Stimulated activated CD8-positive, alpha-beta memory T cell treated with anti-CD3 and anti-CD28 coated beads, Interleukin-7, amount 100 ng/mL, for 4 hours (primary cell): ENCODE data around the gene IL18RAP.
A peak's percentile ranks its signal among the peaks of the same experiment; 100 is the strongest.

Source experiments
- DNase-seq, 2 donors: peaks; one replicate each; pipeline ENCODE4 v3.0.0-alpha.2; 2020; ENCODE audit warnings: low read depth in 2 of 2

IL18RAP gene

DNA sequence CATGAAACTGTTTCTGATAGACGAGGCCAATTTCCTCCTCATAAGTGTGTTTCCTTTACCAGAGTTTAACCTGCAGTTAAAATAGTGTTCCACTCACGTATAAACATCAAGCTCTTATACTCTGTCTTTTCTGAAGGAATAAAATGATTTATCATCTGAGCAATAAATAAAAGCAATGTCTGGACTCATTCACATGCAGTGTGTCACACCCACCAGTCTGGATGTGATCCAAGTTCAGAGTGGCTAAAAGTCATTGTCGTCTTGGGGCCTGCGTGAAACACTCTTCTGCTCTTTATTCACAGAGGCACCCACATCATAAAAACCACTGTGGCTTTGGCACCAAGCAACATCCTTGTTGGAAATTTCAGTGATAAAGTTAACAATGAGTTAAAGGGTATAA, 30.5 kb downstream of the IL18RAP start:
- DNase-seq: no peak

DNA sequence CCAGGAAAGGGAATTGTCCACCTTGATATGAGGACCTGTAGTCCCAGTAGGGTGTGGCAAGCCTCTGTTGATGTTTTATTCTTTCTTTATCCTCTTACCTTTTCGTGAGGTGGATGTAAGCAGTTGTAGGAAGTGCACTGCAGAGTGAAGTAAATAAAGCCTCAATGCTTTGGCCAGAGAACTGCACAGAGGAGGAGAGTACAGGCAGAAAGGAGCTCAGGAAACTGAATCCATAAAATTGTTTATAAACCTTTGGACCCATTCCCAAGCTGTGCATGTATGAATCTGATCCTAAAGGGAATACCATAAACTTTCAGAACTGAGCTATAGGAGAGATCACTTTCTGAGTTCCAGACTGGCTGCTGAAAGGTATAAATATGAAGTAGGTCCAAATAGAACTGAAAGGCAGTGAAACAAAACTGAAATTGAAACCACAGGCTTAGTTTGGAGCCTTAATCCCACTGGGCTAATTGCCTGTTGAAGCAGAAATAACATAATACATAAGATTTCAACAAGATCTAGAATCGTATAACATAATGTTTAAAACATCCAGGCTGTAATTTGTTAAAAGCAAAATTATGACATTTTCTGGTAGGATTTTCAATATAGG, 32.2 kb downstream of the IL18RAP start:
- DNase-seq: no peak

DNA sequence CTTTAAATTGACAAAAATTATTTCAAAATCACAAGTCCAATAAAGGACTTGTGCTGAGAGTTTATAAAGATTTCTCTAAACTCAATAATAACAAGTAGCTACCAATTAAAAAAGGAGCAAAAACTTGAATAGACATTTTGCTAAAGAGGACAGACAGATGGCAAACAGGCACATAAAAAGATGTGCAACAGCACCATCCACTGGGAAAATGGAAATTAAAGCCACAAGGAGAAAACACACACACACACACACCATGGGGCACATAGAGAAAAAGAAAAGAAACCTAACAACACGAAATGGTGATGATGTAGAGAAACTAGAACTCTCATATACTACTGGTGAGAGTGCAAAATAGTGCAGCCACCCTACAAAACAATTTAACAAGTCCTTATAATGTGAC, 37.5 kb downstream of the IL18RAP start:
- no peak for DNase-seq

DNA sequence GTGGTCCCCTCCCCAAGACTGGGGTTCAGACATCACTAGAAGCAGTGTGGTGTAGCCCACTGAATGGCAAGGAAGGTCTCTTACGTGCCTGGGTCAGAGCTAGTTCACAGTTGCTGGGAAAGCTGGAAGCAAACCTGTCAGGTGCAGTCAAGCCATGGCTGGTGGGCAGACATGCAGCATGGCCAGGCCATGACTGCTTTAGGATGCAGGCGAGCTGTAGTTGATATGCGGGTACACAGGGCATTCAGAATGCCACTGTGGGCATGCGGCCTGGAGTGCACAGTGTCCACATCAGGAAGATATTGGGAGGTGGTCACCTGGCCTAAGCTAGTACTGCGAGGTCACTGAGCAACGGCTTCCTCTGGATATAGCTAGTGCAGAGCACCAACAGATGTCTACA, 38.2 kb downstream of the IL18RAP start:
- DNase-seq: no peak

DNA sequence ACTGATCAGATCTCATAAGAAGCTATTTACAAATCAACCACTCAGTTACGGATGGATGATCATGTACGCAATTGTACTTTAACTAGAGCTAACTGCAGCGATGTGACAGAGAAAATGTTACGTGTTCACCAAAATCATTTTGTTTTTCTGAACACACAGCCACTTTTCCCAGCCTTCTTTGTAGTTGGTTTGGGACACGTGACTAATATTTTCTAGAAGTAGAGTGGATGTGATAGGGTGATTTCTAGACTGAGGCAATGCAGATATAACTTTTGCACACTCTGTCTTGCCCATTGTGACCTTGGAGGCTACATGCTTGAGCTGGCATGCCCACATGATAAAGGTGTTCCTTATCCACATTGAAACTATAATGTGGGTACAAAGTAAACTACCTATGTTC, 40.2 kb downstream of the IL18RAP start:
- no peak for DNase-seq

DNA sequence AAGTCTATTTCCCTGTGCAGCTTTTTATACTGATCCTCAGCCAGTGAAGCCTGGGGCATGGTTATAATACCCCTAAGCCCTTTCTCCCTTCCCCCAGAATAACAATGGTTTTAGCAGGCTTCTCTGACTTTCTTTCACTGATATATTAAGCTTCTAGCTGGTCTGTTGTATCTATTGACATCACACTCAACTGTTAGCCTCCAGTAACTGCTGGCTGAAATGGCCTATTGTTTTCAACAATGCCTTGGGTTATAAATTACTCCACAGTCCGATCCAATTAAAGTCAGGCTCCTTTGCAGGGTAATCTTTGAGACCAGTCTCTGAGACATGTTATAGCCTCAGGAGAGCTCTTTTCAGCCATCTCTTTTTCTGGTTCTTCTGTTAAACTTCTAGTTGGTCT, 47.2 kb downstream of the IL18RAP start:
- no peak for DNase-seq

DNA sequence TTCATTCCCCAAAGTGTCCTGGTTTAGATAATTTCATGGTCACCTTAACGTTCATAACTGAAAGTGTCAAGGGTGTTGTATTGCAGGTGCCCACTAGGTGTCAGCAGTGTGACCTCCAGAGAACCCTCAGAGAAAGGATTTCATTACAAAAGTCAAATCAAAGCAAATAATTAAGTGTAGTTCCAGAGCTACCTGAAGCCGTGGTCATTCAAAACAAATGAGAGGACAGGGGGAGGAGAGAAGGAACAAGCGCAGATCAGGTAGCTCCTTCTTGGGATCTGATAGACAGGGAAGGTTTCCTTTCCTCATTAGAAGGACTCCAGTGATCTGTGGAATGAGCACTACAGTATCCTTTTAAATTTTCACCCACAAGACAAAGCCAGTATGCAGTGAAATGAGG, 50.1 kb downstream of the IL18RAP start, which contains the start of gene SLC9A4:
Gene SLC9A4 (plus strand): TSS at position 207 of the 400 bp plus-strand sequence. CDS start 534 bp downstream, outside the sequence.
- DNase-seq: peak in 1 of 2 donors; percentile 10

DNA sequence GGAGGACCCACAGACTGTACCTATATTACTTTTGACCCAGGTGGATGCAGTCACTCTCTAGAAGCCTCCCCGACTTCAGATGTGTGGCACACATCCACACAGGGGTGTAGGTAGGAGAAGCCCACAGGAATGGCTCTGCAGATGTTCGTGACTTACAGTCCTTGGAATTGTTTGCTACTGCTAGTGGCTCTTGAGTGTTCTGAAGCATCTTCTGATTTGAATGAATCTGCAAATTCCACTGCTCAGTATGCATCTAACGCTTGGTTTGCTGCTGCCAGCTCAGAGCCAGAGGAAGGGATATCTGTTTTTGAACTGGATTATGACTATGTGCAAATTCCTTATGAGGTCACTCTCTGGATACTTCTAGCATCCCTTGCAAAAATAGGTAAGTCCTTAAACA, 50.7 kb downstream of the IL18RAP start:
- no peak for DNase-seq

DNA sequence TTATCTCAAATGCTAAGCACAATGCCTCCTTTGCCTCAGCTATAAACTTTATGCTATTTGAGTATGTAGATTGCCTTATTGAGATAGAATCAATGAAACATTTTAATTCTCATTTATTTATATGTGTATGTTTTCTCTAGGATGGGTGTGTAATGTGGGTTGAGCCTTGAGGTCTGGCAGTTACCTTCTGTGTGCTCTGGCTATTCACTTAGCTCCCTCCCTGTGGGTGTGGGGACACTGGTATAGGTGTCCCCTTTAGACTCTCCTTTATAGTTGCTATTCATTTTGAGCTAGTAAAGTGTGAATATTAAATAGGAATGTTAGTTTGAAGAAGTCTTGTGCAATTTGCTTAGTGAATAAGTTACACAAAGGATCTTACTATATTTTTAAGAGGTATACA, 51.8 kb downstream of the IL18RAP start:
- no peak for DNase-seq

DNA sequence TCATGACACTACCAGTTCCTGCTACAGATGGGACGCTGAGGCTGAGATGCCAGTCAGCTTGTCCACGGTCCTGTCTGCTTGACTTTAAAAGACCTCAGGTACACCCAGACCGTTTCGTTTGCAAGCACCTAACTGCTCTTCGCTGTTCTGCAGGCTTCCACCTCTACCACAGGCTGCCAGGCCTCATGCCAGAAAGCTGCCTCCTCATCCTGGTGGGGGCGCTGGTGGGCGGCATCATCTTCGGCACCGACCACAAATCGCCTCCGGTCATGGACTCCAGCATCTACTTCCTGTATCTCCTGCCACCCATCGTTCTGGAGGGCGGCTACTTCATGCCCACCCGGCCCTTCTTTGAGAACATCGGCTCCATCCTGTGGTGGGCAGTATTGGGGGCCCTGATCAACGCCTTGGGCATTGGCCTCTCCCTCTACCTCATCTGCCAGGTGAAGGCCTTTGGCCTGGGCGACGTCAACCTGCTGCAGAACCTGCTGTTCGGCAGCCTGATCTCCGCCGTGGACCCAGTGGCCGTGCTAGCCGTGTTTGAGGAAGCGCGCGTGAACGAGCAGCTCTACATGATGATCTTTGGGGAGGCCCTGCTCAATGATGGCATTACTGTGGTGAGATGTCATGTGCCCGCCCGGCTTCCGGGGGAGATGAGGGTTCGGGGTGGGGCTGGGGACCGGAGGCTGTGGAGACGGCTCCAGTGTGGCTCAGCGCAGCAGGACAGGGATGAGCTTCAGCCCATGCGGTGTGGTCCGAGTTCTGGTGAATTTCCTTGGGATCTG, 55.9 kb downstream of the IL18RAP start:
- no peak for DNase-seq

DNA sequence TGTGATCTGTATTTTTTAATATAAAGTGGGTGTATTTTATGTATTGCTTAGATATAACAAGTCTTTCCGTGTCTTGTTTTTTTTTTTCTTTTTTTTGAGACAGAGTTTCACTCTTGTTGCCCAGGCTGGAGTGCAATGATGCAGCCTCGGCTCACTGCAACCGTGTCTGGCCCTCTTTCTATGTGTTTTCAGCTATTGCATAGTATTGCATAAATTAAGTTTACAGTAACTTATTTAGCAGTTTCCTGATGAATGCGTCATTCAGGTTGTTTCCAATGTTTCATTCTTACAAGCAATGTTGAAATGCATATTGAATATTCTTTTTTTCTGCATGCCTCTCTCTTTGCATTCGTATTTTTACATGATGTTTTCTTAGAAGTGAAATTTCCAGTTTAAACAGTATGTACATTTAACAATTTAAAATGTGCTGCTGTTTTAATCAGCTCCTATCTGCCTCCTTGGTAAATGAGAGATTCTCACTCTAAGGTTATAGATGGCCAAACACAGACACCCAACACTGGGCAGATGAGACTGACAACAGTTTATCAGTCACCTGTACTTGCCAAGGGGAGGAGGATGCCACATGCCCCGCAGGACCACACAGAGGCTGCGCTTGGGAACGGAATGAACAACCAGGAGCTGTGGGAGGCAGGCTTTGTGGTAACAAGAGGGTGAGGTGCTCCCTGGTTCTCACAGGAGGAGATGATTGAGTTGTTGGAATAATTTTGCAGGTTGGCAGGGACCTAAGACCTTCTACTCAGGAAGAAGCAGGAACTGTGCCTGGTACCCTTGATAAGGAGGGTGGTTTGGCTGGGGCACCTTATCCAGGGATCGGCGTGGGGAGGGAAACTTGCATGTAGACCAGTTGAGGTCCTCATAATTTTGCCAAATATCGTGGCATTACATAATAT, 57.6 kb downstream of the IL18RAP start:
- no peak for DNase-seq

DNA sequence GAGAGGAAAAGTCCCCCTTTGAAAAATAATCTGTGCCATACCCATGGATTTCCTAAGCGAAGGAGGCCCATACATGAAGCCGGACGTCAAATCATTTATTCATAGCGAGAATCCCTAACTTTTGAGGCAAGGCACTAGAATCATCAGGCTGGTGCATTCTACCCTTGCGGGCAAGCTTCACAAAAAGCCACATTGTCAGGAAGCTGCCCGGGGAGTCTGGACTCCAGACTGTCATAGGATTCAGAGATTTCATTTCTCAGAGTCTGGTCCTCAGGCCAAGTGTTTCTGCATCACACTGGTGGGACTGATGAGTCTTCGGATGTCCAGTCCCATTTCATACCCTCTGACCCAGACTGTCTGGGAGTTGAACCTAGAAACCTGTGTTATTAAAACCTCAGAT, 59.0 kb downstream of the IL18RAP start:
- DNase-seq: no peak

DNA sequence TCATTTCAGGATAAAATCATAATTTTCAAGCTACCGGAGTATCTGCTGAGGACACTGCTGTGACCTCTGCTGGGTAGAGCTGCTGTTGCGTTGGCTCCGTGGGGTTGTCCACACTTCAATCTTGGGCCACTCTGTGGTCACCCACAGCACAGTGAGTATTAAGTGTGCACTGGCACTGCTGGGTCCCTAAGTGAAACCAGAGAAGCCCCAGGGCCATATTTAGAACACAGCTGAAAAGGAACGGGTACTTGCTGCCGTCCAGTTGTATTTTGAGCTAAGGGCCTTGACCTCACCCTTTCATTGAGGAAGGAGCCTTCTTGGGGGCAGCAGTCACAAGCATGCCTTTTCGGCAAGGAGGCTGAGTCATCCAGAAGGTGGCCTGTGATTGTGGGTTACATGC, 60.1 kb downstream of the IL18RAP start:
- no peak for DNase-seq

DNA sequence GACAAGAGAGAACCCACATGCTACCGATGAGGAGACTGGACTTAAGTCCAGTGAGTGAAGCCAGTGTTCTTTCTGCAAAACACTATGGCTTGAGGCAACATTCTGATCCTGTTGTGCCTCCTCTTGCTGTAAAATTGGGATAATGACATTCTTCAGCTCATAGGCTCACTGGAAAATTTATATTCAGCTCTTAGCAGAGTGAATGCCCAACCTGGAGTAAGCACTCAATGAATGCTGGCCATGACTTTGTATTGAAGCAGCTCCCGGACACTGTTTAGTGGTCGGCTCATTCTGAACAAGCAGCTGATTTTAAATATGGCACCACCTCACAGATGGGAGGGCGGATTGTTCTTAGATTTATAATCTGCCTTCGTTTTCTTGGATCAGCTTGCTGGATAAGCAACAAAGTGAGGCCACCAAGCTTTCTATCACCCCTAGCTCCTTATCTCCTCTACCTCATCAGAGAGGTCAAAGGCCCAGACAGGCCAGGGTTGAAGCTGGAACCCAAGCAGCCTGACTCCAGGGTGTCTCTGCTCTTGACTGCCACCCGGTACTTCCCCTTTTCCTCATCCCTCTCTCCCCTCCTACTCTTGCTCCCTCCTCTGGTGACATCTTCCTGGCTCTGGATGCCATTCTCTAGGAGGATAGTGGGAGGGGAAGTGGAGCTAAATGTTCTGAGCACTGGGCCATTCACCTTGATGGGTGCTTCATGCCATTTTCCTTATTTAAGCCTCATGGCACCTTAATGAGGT, 61.5 kb downstream of the IL18RAP start:
- DNase-seq: no peak

DNA sequence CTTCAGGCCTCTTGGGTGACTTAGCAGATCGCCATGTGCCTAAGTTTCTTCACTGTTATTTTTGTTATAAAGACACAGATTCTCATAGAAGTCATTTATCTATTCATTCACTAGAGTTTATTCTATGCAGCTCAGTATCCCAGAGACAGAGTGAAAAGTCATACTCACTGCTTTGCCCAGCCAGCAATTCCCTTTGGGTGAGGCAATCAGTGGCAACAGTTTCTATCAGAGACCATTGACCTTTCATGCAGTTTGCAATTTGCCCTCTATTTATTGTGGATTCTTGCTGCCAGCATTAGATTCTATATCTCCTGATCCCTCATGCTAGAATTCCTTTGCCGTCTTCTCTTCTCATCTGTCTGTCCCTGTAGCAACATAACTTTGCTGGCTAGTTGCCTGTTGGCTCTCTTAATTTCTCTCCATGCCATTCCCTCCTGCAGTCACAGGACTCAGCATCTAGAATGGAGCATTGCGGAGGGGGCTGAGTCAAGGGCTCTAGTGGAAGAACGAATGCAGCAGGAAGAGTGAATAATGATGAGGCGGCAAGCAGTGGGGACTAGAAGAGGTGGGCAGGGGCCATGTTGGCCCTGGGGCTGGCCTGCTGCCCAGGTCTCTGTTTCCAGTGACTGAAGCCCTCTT, 62.3 kb downstream of the IL18RAP start:
- DNase-seq: no peak

DNA sequence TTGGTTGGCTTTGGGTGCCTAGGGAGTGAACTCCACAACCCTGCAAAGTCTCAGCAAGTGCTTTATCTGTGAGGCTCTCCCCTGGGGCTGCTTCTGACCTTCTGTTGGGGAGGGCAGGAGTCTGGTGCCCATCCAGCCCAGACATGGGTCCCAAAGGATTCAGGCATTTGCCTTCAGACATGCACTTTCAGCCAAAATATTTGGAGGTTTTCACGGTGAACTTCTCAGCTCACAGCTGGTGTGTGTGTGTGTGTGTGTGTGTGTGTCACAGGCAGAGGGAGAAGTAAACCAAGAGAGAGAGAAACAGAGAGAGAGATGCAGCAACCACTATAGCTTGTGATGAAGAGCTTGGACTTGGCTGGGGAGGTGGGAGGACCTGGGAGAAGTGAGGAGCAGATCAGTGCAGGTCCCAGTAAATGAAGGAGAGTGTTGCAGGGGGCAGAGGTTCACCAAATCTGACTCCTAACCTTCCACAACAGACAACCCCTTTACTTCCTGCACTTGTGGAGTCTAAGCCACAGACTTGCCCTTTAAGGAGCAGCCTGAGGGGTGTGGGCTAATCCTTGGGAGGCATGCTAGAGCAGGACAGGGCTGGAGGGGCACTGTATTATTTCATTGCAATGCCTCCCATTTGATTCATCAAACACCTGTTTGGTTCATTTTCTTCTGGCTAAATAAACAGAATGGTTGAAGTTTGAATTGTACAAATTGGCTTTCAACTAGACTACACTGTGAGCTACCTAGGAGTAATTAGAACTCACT, 64.2 kb downstream of the IL18RAP start:
- DNase-seq: no peak

DNA sequence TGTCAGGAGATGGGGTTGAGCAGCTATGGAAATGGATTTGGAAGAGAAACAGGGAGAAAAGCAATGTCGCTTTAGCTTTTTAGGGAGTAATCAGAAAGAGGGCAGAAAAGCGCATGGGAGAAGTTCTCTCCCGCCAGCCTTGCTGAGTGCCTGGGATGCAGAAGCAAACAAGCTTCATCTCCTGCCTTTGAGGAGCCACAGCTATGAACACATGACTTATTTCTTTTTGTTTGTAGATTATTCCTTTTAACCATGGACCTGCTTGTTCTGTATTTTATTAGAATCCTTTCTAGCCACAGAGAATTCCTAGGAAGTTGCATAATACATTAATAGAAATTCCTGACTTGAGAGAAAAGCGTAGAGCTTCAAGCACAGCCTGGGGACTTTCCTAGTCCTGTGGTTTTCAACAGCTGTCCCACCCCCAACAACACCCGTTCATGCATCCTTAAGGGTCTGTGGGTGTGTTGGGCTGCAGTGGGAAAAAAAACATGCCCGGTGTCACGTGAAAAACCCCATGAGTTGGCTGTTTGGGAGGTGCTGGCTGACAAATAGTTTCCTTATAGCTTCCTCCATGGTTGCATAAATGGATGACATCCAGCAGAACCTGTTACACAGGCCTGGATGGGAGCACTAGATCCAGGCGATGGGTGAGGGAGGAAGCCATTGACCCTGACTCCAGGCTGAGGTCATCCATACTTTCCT, 65.0 kb downstream of the IL18RAP start:
- no peak for DNase-seq

DNA sequence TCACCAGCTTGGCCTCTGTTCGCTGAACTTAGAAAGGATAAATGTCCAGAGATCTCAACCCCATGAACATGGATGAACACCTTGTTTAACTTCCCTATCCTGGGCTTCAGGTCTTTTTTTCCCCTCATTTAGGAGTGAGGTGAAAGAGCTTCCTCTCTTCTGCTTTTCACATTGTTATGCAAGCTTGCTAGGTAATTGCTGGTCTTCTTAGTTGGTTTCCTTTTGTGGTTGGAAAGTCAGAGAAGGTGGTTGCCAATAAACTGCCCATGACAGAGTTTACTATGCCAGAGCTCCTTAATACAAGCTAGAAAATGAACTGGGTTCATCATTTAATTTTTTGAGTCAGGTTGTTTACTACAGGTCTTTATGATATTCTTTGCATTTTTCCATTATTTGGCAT, 66.7 kb downstream of the IL18RAP start:
- no peak for DNase-seq

DNA sequence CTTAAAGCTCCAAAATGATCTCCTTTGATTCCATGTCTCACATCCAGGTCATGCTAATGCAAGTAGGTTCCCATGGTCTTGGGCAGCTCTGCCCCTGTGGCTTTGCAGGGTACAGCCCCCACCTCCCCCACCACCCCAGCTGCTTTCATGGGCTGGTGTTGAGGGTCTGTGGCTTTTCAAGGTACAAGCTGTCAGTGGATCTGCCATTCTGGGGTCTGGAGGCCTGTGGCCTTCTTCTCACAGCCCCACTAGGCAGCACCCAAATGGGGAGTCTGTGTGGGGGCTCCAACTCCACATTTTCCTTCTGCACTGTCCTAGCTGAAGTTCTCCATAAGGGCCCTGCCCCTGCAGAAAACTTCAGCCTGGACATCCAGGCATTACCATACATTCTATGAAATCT, 69.0 kb downstream of the IL18RAP start:
- DNase-seq: no peak

DNA sequence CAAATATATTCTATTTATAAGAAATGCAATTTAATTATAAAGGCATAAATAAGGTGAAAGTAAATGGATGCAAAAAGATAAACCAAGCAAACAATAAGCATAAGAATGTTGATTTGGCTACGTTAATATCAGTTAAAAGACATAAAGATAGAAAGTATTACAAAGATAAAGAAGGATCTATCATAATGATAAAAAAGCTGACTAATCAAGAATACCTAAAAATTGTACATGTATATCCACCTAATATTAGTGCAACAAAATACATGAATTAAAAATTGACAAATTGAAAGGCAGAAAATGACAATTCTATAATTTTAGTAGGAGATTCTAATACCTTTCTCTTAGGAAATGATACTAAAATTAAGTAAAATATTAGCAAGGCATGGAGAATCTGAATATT, 71.6 kb downstream of the IL18RAP start:
- DNase-seq: no peak
